ENCODE measurements around the gene NDUFA8.

Gene NDUFA8

GRCh38 chr9:122159026-122159924 lies at the start of gene NDUFA8, which contains the start of gene MORN5:
Gene NDUFA8 (minus strand): TSS chr9:122159779. CDS start chr9:122159677, 102 bp downstream.
Gene MORN5 (plus strand): TSS chr9:122159908. CDS start chr9:122159973, 65 bp downstream.
- peak; percentile 99 for DNase-seq (ENCODE audit: low read depth, low spot score)

- no peak for DNase-seq (ENCODE audit: low read depth, low spot score)
These were observed 47.5 kb upstream of the NDUFA8 start for GRCh38 chr9:122207096-122207495.

- DNase-seq (ENCODE audit: low read depth, low spot score), result peak; percentile 96
These were observed 46.8 kb upstream of the NDUFA8 start for GRCh38 chr9:122206118-122207046.

- no peak for DNase-seq (ENCODE audit: low read depth, low spot score)
These were observed 45.6 kb upstream of the NDUFA8 start for GRCh38 chr9:122205176-122205575.

GRCh38 chr9:122204491-122204890 lies 44.9 kb upstream of the NDUFA8 start:
- no peak for DNase-seq (ENCODE audit: low read depth, low spot score)

GRCh38 chr9:122204055-122204454 lies 44.5 kb upstream of the NDUFA8 start:
- DNase-seq (ENCODE audit: low read depth, low spot score), result no peak

- DNase-seq (ENCODE audit: low read depth, low spot score), result no peak
These were observed 42.5 kb upstream of the NDUFA8 start for GRCh38 chr9:122202111-122202510.

GRCh38 chr9:122201641-122202040 lies 42.1 kb upstream of the NDUFA8 start:
- peak; percentile 55 for DNase-seq (ENCODE audit: low read depth, low spot score)

GRCh38 chr9:122200960-122201595 lies 41.5 kb upstream of the NDUFA8 start:
- DNase-seq (ENCODE audit: low read depth, low spot score), result peak; percentile 54

GRCh38 chr9:122197882-122198281 lies 38.3 kb upstream of the NDUFA8 start:
- no peak for DNase-seq (ENCODE audit: low read depth, low spot score)

GRCh38 chr9:122197426-122197825 lies 37.8 kb upstream of the NDUFA8 start:
- DNase-seq (ENCODE audit: low read depth, low spot score), result no peak

- no peak for DNase-seq (ENCODE audit: low read depth, low spot score)
These were observed 36.3 kb upstream of the NDUFA8 start for GRCh38 chr9:122195875-122196274.

- DNase-seq (ENCODE audit: low read depth, low spot score), result no peak
These were observed 34.1 kb upstream of the NDUFA8 start for GRCh38 chr9:122193651-122194050.

GRCh38 chr9:122192914-122193525 lies 33.4 kb upstream of the NDUFA8 start:
- DNase-seq (ENCODE audit: low read depth, low spot score), result no peak

- DNase-seq (ENCODE audit: low read depth, low spot score), result no peak
These were observed 32.8 kb upstream of the NDUFA8 start for GRCh38 chr9:122192261-122192875.

GRCh38 chr9:122191584-122191983 lies 32.0 kb upstream of the NDUFA8 start:
- no peak for DNase-seq (ENCODE audit: low read depth, low spot score)

- DNase-seq (ENCODE audit: low read depth, low spot score), result no peak
These were observed 31.2 kb upstream of the NDUFA8 start for GRCh38 chr9:122190597-122191381.

GRCh38 chr9:122188369-122188768 lies 28.8 kb upstream of the NDUFA8 start:
- DNase-seq (ENCODE audit: low read depth, low spot score), result no peak

GRCh38 chr9:122186777-122187470 lies 27.3 kb upstream of the NDUFA8 start:
- DNase-seq (ENCODE audit: low read depth, low spot score), result no peak
